SK-N-MC (cell line): ENCODE results near the gene CLK3.

Experiments
- EZH2 ChIP-seq: fragments of 200-600 bp; sonication (generic); IDR thresholded peaks from one replicate; pipeline ENCODE4 v1.6.1; 2017; ENCODE audit warnings: antibody characterized with exemption
- POLR2AphosphoS5 ChIP-seq: IDR thresholded peaks from 2 replicates; pipeline ENCODE4 v1.6.1; 2012; ENCODE audit warnings: mild to moderate bottlenecking, low read depth, low read length, borderline replicate concordance

DNA sequence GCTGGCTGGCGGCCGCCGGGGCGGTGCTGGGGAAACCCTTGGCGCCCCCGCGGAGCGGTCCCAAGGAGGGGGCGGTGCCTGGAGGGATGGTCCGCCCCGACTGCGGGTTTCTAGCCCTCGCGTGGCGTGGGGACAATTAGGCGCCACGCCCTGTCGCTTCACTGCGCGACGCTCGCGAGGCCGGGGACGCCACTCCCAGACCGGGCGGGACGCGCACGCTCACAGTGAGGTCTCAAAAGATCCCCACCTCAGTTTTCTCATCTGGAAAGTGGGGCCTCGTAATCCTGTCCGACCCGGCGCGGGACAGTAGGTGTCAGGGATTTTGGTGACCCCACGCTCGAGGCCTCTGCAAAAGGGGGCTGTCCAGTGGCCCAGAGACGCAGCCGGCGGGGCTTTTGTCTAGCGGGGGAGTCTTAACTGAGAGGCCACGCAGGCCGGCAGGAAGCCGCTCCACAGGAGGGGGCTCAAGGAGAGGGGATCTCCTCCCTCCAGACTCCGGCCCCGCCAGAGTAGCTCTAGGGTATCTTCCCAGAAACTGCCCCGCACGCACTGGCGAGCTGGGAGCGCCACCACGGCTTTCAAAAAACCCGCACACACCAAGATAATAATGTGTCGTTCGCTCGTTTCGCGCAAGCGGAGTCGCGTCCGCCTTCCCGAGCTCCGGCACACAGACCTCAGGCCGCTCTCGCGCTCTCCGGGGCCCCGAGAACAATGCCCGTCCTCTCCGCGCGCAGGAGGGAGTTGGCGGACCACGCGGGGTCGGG lies 710 bp upstream of the CLK3 start:
- no peak for TF ChIP-seq EZH2
- TF ChIP-seq POLR2AphosphoS5: peak; percentile 76
